Prostate gland (tissue), 2 donors: ENCODE data around the gene FAM117B. TPM values are rescaled to one million over a fixed set of nuclear protein-coding genes. Genes with fewer than 3 reads are reported as not detected.

Experiments
- DNase-seq: peaks from one replicate; pipeline ENCODE4 v3.0.0-alpha.2; 2019; ENCODE audit warnings: low spot score
- H3K27ac ChIP-seq, 2 donors: fragments of 200-600 bp; sonication (generic); 2 replicates each; pipeline ENCODE4 v1.5.1; 2017 to 2019
- H3K27me3 ChIP-seq: fragments of 200-600 bp; sonication (generic); replicated peaks from 2 replicates; pipeline ENCODE4 v1.5.1; 2019; ENCODE audit not compliant: insufficient read depth
- H3K36me3 ChIP-seq, 2 donors: fragments of 200-600 bp; sonication (generic); 1 replicate in 1 of 2; 2 replicates in 1 of 2; pipeline versions ENCODE4 v1.5.1 to v1.8.1; 2017 to 2019
- H3K4me1 ChIP-seq: fragments of 200-600 bp; sonication (generic); replicated peaks from 2 replicates; pipeline ENCODE4 v1.5.1; 2019
- H3K4me3 ChIP-seq, 2 donors: fragments of 200-600 bp; sonication (generic); 2 replicates each; pipeline ENCODE4 v1.5.1; 2017 to 2019
- H3K9me3 ChIP-seq: fragments of 200-600 bp; sonication (generic); 2 replicates; pipeline ENCODE4 v1.5.1; 2017
- CTCF ChIP-seq, 4 experiments: fragments of 200-600 bp in 2 of 4; fragments of 450-650 bp in 2 of 4; sonication (generic) in 2 of 4; IDR thresholded peaks; 1 replicate in 3 of 4; 2 replicates in 1 of 4; pipeline ENCODE4 v1.5.1; 2016 to 2019; ENCODE audit warnings: antibody characterized with exemption in 4 of 4, mild to moderate bottlenecking in 2 of 4, moderate library complexity in 2 of 4
- POLR2A ChIP-seq: fragments of 450-650 bp; IDR thresholded peaks from one replicate; pipeline ENCODE4 v1.6.1; 2016; ENCODE audit warnings: antibody characterized with exemption, mild to moderate bottlenecking
- POLR2AphosphoS5 ChIP-seq: sonication (generic); formaldehyde crosslinking; IDR thresholded peaks from one replicate; pipeline ENCODE4 v1.6.1; 2017; ENCODE audit warnings: antibody characterized with exemption
- WGBS: methylation state at CpG from one replicate; pipeline ENCODE4 v1.1.5; 2018; 5-methylcytosine and 5-hydroxymethylcytosine counted together
- intact Hi-C: fragments of 100-400 bp; cut with DNase I; formaldehyde crosslinking; loops from one replicate; pipeline ENCODE4 v1.14.2; 2022
- total RNA-seq, 2 donors: library from RNA; depleted of rRNA; stranded (reverse); fragments of >200 nt; gene quantifications; one replicate each; pipeline ENCODE4 v1.1.0, GENCODE V29; 2016

Gene FAM117B
- total RNA-seq, 2 donors from 2014 or later: 27.5 to 30.5 TPM

DNA sequence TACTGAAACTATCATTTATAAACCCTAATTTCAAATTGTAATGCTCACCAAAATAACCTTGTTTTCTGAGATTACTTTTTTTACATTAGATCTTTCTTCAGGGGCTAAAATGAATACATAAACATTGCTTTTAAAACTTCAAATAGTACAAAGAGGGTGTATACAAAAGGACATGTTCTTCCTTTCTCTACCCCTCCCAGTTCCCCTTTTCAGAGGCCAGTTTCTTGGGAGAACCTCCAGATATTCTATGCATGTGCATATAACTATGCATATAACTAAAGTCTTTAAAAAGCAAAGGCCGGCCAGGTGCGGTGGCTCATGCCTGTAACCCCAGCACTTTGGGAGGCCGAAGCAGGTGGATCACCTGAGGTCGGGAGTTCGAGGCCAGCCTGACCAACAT is 10.6 kb upstream of the FAM117B start:
- H3K4me1 ChIP-seq: no peaks in the 10 kb centered on the region
- 91% methylated on average over 5 of the region's 5 CpGs for WGBS
- no peak for DNase-seq
- H3K27ac ChIP-seq: no peak overlapping the region
- no peak for TF ChIP-seq POLR2A
- TF ChIP-seq POLR2AphosphoS5: no peak
- TF ChIP-seq CTCF (IDR thresholded peaks at IDR 0.05): no peak
- H3K9me3 ChIP-seq: no peaks in the 10 kb centered on the region
- H3K27me3 ChIP-seq: no peaks in the 10 kb centered on the region
- intact Hi-C loops: no loop called here
- no peaks in the 10 kb centered on the region for H3K36me3 ChIP-seq
- H3K4me3 ChIP-seq: no peak overlapping the region

GRCh38 chr2:202627042-202627441 is 7.7 kb upstream of the FAM117B start:
- TF ChIP-seq CTCF (IDR thresholded peaks at IDR 0.05) (no peak), POLR2A (no peak), POLR2AphosphoS5 (no peak)
- no peak overlapping the region for H3K27ac ChIP-seq
- intact Hi-C loops: no loop called here
- H3K27me3 ChIP-seq: no peaks in the 10 kb centered on the region
- no peaks in the 10 kb centered on the region for H3K4me1 ChIP-seq
- no peak overlapping the region for H3K4me3 ChIP-seq
- no peaks in the 10 kb centered on the region for H3K36me3 ChIP-seq
- no peak for DNase-seq
- WGBS: 70% methylated on average over 4 of the region's 4 CpGs
- no peaks in the 10 kb centered on the region for H3K9me3 ChIP-seq

DNA sequence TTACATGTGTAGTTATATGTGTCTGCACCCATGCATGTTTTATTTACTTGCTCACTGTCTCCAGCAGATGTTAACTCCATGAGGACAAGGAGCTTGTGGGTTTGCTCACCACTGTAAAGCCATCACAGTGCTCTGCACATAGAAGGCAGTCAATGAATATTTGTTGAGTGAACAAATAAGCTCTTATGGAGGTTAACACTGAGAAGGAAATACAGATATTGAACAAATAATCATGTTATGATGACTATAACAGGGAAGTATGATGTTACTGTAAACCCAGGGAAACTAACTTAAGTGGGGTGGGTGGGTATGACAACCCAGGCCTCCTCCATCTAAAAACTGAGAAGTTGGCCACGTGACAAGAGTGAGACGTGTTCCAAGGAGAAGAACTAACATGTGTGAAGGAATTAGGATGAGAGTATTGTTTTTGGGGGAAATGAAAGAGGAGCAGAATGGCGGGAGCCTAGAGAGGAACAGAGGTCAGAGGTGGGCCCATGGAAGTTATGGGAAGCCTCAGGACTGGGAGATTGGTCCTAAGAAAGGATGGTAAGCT is 6.0 kb upstream of the FAM117B start:
- Histone ChIP-seq H3K4me1 (no peaks in the 10 kb centered on the region), H3K36me3 (no peaks in the 10 kb centered on the region), H3K9me3 (no peaks in the 10 kb centered on the region), H3K27ac (no peak overlapping the region), H3K27me3 (no peaks in the 10 kb centered on the region), H3K4me3 (no peak overlapping the region)
- 82% methylated on average over 3 of the region's 3 CpGs for WGBS
- DNase-seq: no peak
- intact Hi-C loops: no loop called here
- TF ChIP-seq POLR2AphosphoS5: no peak
- no peak for TF ChIP-seq CTCF (IDR thresholded peaks at IDR 0.05)
- no peak for TF ChIP-seq POLR2A

DNA sequence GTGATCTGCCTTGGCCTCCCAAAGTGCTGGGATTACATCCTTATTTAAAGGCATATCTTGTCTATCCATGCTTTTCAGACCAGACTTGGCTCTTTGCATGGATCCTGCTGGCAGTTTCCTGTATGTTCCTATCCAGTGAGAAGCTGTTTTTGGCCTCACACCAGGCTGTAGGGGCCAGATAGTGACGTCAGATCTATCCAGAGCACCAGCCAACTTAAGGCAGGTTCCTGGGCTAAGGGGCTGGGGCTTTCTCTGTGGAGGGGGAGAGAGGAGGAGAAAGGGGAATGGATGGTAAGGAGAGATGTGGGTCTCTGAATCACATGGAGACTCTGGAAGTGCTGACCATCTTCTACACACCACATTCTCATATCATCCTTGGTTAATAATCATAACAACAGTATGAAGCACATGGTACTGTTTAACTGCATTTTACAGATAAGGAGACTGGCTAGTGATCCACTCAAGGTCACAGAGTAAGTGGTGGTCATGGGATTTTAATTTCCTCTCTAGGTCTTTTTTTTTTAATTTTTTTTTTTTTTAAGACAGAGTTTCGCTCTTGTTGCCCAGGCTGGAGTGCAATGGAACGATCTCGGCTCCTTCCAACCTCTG is 2.0 kb upstream of the FAM117B start:
- Histone ChIP-seq H3K36me3 (no peaks in the 10 kb centered on the region), H3K9me3 (no peaks in the 10 kb centered on the region), H3K4me3 (no peak overlapping the region), H3K27ac (no peak overlapping the region), H3K4me1 (no peaks in the 10 kb centered on the region), H3K27me3 (no peaks in the 10 kb centered on the region)
- intact Hi-C loops: no loop called here
- no peak for TF ChIP-seq POLR2A
- TF ChIP-seq CTCF (IDR thresholded peaks at IDR 0.05): no peak
- TF ChIP-seq POLR2AphosphoS5: no peak
- 76% methylated on average over 4 of the region's 4 CpGs for WGBS
- DNase-seq: no peak

DNA sequence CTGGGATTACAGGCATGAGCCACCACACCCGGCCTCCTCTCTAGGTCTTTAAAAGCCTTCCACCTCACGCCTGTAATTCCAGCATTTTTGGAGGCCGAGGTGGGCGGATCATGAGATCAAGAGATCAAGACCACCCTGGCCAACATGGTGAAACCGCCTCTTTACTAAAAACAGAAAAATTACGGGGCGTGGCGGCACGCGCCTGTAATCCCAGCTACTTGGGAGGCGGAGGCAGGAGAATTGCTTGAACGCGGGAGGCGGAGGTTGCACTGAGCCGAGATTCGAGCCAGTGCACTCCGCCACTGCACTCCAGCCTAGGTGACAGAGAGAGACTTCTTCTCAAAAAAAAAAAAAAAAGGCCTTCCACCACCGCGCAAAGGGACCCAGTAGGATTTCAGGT is 1.3 kb upstream of the FAM117B start:
- H3K36me3 ChIP-seq: no peaks in the 10 kb centered on the region
- H3K4me3 ChIP-seq: no peak overlapping the region
- intact Hi-C loops: no loop called here
- H3K27me3 ChIP-seq: no peaks in the 10 kb centered on the region
- no peaks in the 10 kb centered on the region for H3K4me1 ChIP-seq
- no peak overlapping the region for H3K27ac ChIP-seq
- H3K9me3 ChIP-seq: no peaks in the 10 kb centered on the region
- DNase-seq: no peak
- WGBS: 97% methylated on average over 19 of the region's 19 CpGs
- TF ChIP-seq CTCF (IDR thresholded peaks at IDR 0.05) (no peak), POLR2A (no peak), POLR2AphosphoS5 (no peak)
